ENCODE results near the gene PUS10.
"Not testable (repeated sequence)": the region's sequence is repeated elsewhere in the genome, so short reads cannot be mapped to it uniquely, and the experiment has no call there.

Gene PUS10

DNA sequence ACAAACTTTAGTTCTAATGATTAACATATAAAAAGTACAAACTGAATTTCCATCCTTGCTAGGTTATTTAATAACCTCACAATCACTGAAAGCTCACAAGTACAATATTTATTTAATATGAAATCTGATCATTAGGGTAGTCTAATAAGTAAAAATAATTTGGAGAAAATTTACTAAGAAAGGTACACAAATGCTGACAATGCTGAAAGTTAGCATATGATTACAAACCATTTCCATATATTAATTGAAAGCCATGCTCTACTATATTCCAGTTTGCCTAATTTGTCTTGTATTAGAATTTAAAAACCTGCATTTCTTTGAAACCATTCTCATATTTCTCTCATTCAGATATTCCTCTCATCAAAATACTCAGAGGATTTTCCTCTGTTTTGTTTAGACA lies 8.7 kb downstream of the PUS10 start:
- DNase-seq: no peak

- DNase-seq: no peak
Observed at GRCh38 chr2:61006486-61007105, 11.5 kb downstream of the PUS10 start.

GRCh38 chr2:61005736-61006135 lies 12.3 kb downstream of the PUS10 start:
- no peak for DNase-seq

GRCh38 chr2:60998628-60999545 lies 19.2 kb downstream of the PUS10 start:
- peak; percentile 43 for DNase-seq

GRCh38 chr2:60994131-60994530 lies 23.9 kb downstream of the PUS10 start:
- DNase-seq: no peak

DNA sequence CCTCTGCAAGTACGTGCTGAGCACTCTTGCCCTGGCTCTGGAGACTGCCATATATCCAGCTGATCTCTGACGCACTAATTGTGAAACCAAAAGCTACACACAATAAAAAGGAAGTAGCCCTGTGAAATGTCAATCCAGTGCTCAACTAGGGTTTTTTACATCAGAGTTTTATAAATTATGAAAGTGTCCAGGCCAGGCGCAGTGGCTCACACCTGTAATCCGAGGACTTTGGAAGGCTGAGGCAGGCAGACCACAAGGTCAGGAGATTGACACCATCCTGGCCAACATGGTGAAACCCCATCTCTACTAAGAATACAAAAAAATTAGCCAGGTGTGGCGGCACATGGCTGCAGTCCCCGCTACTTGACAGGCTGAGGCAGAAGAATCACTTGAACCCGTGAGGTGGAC lies 25.1 kb downstream of the PUS10 start:
- no peak for DNase-seq

- DNase-seq: no peak
Observed at GRCh38 chr2:60991644-60992043, 26.4 kb downstream of the PUS10 start.

GRCh38 chr2:60989259-60989658 lies 28.8 kb downstream of the PUS10 start:
- DNase-seq: no peak

- not testable (repeated sequence) for DNase-seq
Observed at GRCh38 chr2:60987656-60988055, 30.4 kb downstream of the PUS10 start.

GRCh38 chr2:60987041-60987440 lies 31.0 kb downstream of the PUS10 start:
- no peak for DNase-seq

- no peak for DNase-seq
Observed at GRCh38 chr2:60984720-60985119, 33.3 kb downstream of the PUS10 start.

DNA sequence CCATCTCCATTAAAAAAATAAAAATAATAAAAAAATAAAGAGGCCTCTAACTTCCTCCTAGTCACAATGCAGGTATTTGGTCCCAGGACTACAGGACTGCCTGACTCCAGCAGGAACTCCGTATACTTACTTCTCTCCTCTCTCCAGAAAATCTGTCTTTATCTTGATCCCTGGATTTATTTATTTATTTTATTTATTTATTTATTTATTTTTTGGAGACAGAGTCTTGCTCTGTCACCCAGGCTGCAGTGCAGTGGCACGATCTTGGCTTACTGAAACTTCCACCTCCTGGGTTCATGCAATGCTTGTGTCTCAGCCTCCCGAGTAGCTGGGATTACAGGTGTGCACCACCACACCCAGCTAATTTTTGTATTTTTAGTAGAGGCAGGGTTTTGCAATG lies 36.0 kb downstream of the PUS10 start:
- not testable (repeated sequence) for DNase-seq

DNA sequence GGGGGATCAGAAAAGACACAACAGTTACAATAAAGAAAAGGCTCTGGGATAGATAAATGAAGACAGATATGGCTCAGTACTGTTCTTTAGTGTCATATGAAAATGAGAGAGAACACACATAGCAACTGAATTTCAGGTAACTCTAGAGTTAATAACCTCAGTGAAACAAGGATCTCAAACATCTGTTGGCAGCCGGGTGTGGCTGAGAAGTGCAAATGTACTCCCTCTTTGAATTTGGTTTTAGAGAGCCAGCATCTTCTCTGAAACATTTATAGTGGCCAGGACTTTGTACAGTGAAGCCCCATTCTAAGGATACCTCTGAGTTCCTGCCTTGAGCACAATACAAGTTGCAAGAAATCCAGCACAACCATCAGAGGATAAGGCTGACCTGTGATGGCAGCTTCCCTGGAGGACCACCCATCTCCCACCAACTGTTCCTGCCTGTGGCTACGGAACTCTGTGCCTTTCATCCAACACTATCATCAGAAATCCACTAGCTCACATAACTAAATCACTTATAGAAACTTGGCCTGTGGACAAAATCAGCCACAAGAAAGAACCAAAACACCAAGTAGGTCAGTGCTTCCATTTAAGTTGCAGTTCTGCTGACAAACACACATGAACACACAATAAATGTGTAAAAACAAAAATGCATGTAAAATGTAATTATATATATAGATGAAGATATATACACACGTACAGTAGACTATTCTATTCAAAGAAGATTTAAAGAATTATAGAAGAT lies 37.8 kb downstream of the PUS10 start:
- DNase-seq: no peak

- no peak for DNase-seq
Observed at GRCh38 chr2:60979231-60979630, 38.8 kb downstream of the PUS10 start.

DNA sequence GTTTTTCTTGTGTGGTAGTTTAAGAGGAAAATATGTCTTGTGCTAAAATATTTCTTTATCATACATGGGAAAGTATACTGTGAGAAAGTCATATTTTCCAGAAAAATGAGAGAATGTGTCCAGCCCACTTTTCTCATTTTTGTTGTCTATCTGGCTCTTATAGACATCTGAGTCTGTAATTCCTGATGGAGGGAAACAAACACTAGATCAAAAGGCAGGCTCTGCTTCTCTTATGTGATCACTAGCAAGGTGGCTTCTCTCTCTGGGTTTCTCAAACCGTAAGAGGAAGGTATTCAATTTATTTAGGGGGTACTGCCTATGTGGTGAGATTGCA lies 40.5 kb downstream of the PUS10 start:
- no peak for DNase-seq

GRCh38 chr2:60976875-60977561 lies 41.0 kb downstream of the PUS10 start:
- DNase-seq: no peak

DNA sequence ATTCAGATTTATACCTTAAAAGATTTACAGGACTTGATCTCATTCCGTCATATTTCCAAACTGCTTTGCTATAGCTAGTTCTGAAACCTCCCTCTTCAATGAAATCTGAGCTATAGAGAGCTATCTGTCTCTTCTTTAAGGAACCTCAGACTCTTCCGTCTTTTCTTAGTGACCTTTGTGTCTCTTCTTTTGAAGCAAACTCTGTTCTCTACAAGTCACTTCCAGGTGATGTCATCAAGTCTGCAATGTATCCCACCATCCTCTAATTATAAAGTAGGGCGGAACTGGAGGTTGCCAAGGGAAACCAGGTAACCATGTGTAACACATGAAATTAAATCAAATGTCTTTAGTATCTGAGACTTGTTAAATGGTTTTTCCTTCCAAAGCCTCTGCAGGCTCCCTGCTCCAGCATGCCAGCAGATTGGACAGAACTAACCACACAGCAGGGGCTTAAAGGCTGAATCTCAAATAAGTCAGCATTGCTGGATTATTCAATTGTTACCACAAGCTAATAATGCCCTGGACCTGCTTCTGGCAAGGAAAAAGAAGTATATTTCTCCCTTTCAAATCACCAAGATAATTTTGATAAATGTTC lies 41.7 kb downstream of the PUS10 start:
- DNase-seq: no peak

GRCh38 chr2:60974652-60975051 lies 43.4 kb downstream of the PUS10 start:
- no peak for DNase-seq

GRCh38 chr2:60973705-60974104 lies 44.4 kb downstream of the PUS10 start:
- no peak for DNase-seq

DNA sequence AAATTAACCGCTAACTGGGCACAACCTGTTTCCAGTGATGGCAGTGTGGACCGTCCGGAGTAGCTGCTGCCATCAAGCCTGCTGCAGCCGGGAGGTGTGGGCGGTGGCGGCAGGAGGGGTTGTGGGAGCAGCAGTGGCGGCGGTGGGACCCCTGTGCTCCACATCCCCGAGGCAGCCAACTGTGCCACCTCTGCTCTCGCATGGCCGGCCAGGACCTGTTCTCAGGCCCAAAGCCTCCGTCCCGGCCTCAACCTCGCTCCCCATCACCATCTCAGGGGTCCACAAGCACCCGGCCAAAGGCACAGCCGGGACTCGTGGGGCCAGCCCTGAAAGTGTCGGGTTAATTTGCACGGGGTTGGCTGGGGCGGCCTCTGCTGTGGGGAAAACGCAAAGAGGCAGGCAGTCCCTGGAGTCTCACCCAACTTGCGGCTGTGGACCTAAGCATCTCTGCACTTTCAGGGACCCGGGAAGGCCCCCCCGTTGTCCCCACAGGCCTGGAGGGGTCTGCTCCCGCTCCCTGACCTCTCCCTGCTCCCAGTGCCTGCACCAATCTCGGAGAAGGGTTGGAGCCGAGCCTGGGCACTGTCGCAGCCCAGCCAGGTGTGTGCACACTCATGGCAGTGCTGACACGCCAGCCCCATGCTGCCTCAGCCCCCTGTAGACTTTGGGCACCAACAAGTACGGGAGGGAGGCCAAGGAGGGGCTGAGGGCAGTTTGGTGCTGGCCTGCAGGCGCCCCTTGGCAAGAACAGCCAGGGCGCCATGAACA lies 45.0 kb downstream of the PUS10 start:
- DNase-seq: no peak

GRCh38 chr2:60966507-60967405 lies 51.3 kb downstream of the PUS10 start:
- DNase-seq: no peak

All from KG1 (cell line).